NB4 (cell line): ENCODE data around the gene HINT2.

Source experiments
- CTCF ChIP-seq: IDR thresholded peaks from one replicate; pipeline ENCODE4 v1.5.1; 2012; ENCODE audit warnings: low read depth, low read length
- MAX ChIP-seq: IDR thresholded peaks from 2 replicates; pipeline ENCODE4 v1.6.1; 2011; ENCODE audit warnings: low read depth, low read length
- MYC ChIP-seq: IDR thresholded peaks from 2 replicates; pipeline ENCODE4 v1.6.1; 2011; ENCODE audit warnings: low read depth, low read length

- no peak for TF ChIP-seq MYC
- TF ChIP-seq CTCF = peak; percentile 19
- TF ChIP-seq MAX = no peak
Measured at GRCh38 chr9:35835216-35835632, 20.4 kb upstream of the HINT2 start.
